GM19099 (cell line): ENCODE measurements around the gene QRICH2.

ENCODE experiments used
- POLR2A ChIP-seq: IDR thresholded peaks from 3 replicates; pipeline ENCODE4 v1.6.1; 2011; ENCODE audit warnings: low read depth; ENCODE audit not compliant: insufficient read length; ENCODE audit errors: extremely low read depth

QRICH2 gene

GRCh38 chr17:76250141-76250540 lies 57.9 kb downstream of the QRICH2 start:
- TF ChIP-seq POLR2A, result no peak

DNA sequence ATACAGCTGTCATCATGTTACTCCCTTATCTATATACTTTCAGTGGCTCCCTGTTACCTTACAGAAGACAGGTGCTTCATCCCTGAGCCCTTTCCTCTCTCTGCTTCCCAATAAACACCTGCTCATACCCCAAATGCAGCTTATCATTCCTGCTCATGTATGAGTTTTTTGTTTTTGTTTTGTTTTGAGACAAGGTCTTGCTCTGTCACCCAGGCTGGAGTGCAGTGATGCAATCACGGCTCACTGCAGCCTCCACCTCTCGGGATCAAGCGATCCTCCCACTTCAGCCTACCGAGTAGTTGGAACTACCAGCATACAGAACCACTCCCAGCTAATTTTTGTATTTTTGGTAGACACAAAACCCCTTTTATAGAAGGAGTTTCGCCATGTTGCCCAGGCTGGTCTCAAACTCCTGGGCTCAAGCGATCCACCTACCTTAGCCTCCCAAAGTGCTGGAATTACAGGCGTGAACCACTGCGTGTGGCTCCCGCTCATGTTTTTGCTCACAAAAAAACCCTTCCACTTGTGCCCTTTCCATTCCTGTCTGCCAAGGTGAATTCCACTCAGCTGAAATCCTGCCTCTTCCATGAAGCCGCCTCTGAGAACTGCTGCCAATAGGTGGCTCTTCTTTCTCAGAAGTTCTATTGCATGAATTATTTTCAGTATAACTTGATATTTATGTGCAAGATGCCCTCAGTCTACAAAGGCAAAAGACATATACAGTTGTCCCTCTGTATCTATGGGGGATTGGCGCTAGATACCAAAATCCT lies 59.9 kb downstream of the QRICH2 start:
- TF ChIP-seq POLR2A, result no peak

DNA sequence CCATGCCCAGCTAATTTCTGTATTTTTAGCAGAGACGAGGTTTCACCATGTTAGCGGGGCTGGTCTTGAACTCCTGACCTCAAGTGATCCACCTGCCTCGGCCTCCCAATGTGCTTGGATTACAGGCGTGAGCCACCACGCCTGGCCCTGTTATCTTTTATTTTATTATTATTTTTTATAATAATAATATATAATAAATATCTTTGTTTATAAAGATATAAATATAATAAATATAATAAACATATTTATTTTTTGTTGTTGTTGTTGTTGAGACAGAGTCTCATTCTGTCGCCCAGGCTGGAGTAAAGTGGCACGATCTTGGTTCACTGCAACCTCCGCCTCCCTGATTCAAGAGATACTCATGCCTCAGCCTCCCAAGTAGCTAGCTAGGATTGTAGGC lies 60.8 kb downstream of the QRICH2 start:
- no peak for TF ChIP-seq POLR2A

- peak; percentile 78 for TF ChIP-seq POLR2A
These were observed 61.7 kb downstream of the QRICH2 start for GRCh38 chr17:76246080-76247066.

- TF ChIP-seq POLR2A, result no peak
These were observed 64.0 kb downstream of the QRICH2 start for GRCh38 chr17:76243826-76244679.

DNA sequence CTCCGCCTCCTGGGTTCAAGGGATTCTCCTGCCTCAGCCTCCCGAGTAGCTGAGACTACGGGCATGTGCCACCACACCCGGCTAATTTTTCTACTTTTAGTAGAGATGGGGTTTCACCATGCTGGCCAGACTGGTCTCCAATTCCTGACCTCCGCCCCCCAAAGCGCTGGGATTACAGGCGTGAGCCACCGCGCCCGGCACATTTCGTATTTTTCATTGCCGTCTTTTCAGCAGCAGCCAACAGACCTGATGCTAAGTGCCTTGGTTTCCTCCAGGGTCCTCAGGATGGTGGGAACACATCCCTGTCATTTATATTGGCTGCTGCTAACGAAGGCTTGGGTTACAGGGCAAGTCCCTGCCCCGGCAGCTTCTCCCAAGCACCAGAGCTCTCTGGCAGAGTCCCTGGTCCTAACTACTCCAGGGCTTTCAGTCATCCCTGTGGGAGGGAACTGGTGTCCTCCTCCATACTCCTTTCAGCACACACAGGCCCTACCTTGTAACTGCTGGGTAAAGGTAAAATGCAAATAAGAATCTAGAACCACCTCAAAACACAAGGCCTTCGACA lies 66.3 kb downstream of the QRICH2 start:
- no peak for TF ChIP-seq POLR2A

- no peak for TF ChIP-seq POLR2A
These were observed 66.9 kb downstream of the QRICH2 start for GRCh38 chr17:76241204-76241538.

- no peak for TF ChIP-seq POLR2A
These were observed 67.4 kb downstream of the QRICH2 start, which contains the start of gene RNF157 for GRCh38 chr17:76240461-76241203. Gene RNF157 (minus strand): TSS chr17:76240493. CDS start chr17:76240240, 253 bp downstream.

DNA sequence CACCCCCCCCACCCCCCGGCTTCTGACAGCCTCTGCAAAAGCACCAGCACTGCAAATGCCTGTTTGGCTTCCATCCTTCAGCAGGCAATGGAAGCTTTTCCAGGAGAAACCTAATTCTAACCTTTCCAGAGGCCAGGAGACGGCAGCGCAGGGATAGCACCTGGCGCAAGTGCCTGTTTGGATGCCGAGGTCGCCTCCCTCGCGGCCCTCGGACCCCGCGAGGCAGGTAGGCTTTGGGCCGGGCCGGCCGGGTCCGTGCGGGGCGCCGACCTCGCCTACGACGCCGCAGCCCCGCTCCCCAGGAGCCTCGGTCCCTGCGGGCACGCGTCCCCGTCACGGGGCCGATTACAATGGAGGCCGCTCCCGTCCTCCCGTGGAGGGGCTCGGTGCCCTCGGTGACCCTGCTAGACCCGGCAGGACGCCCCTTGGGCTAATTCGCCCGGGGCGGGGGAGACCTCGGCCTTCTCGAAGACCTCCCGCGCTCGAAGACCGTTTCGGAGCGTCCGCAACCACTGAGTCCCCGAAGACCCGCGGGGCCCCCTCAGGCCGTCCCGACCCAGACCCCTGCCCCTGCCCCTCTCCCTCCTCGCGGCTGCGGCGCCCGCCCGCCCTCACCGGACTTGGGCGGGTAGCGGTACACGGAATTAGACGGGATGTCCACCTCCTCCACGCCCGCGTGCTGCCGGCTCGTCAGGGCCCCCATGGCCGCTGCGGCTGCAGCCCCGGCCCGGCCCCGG lies 68.4 kb downstream of the QRICH2 start:
- TF ChIP-seq POLR2A, result no peak

DNA sequence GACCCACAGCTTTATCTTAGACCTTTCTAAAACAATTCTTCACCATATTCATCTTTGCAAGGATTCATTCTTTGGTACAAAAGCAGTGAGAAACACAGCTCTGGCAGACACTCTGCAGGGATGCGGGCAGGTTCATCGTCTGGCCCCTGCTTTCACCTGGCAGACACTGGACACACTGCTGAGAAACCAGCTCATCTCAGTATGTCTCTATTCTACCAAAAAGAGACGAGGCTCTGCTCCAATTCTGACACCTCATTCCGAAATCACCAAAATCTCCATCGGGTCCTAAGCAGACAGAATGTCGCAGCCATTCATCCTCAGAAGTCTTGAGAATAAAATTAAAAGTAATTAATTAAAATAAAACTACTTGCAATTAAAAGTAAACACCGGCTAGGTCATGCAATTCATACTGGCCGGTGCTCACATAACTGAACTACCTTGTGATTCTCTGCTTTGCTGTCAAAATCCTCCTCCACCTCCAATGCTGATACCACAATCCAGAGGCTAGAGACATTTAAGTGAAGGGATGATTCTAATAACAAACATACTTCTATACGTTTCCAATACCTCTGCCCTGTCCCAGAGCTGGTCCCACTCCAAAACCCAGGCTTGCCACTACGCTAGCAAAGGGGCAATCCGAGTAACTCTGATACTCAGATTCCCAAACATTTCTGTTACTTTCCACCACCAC lies 69.1 kb downstream of the QRICH2 start:
- no peak for TF ChIP-seq POLR2A

DNA sequence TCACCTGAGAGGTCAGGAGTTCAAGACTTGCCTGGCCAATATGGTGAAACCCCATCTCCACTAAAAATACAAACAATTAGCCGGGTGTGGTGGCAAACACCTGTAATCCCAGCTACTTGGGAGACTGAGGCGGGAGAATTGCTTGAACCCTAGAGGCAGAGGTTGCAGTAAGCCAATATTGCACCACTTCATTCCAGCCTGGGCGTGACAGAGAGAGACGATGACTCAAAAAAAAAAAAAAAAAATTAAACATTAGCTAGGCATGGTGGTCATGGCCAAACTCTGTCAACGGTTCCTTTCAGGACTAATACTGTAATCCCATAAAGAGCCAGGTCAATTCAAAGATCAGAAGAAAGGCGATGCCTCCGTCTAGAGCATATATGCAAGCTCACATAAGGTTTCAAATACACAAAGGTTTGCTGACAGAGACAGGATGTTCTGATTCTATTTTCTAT lies 70.2 kb downstream of the QRICH2 start:
- no peak for TF ChIP-seq POLR2A

- TF ChIP-seq POLR2A, result no peak
These were observed 71.5 kb downstream of the QRICH2 start for GRCh38 chr17:76236603-76237002.

- TF ChIP-seq POLR2A, result no peak
These were observed 72.2 kb downstream of the QRICH2 start for GRCh38 chr17:76235883-76236282.
